ENCODE data around the gene SAP30BP.

The SAP30BP gene

GRCh38 chr17:75623386-75623785 is 43.8 kb upstream of the SAP30BP start:
- no peak for DNase-seq (ENCODE audit: low read depth, low spot score)
- no peak overlapping the region for H3K9ac ChIP-seq (ENCODE audit: insufficient read length, low read depth)
- H3K9me3 ChIP-seq (ENCODE audit: insufficient read depth, low read length), result no peaks in the 10 kb centered on the region
- H3K36me3 ChIP-seq (ENCODE audit: insufficient read depth, insufficient read length, low read length), result peaks cover 33% of the 10 kb centered on the region
- H3K27me3 ChIP-seq (ENCODE audit: insufficient read depth, insufficient read length), result no peaks in the 10 kb centered on the region
- TF ChIP-seq YY1 (IDR thresholded peaks at IDR 0.05; ENCODE audit: insufficient read depth, insufficient read length), result no peak
- TF ChIP-seq ZNF274 (IDR thresholded peaks at IDR 0.05; ENCODE audit: low read depth, low read length), result no peak
- TF ChIP-seq SUZ12 (IDR thresholded peaks at IDR 0.05; ENCODE audit: extremely low read depth, insufficient read depth, insufficient read length), result no peak
- H3K4me1 ChIP-seq (ENCODE audit: insufficient read depth, insufficient read length), result peaks cover 34% of the 10 kb centered on the region
- H3K4me3 ChIP-seq (ENCODE audit: insufficient read length, low read depth), result no peak overlapping the region

- Histone ChIP-seq H3K4me3 (ENCODE audit: insufficient read length, low read depth) (no peak overlapping the region), H3K4me1 (ENCODE audit: insufficient read depth, insufficient read length) (peaks cover 34% of the 10 kb centered on the region), H3K9ac (ENCODE audit: insufficient read length, low read depth) (no peak overlapping the region), H3K27me3 (ENCODE audit: insufficient read depth, insufficient read length) (no peaks in the 10 kb centered on the region), H3K36me3 (ENCODE audit: insufficient read depth, insufficient read length, low read length) (peaks cover 38% of the 10 kb centered on the region), H3K9me3 (ENCODE audit: insufficient read depth, low read length) (no peaks in the 10 kb centered on the region)
- no peak for DNase-seq (ENCODE audit: low read depth, low spot score)
- no peak for TF ChIP-seq SUZ12 (IDR thresholded peaks at IDR 0.05; ENCODE audit: extremely low read depth, insufficient read depth, insufficient read length)
- no peak for TF ChIP-seq ZNF274 (IDR thresholded peaks at IDR 0.05; ENCODE audit: low read depth, low read length)
- TF ChIP-seq YY1 (IDR thresholded peaks at IDR 0.05; ENCODE audit: insufficient read depth, insufficient read length), result no peak
Measured at GRCh38 chr17:75624021-75624420, 43.1 kb upstream of the SAP30BP start.

- Histone ChIP-seq H3K9ac (ENCODE audit: insufficient read length, low read depth) (no peak overlapping the region), H3K9me3 (ENCODE audit: insufficient read depth, low read length) (no peaks in the 10 kb centered on the region), H3K27me3 (ENCODE audit: insufficient read depth, insufficient read length) (no peaks in the 10 kb centered on the region), H3K4me3 (ENCODE audit: insufficient read length, low read depth) (no peak overlapping the region), H3K36me3 (ENCODE audit: insufficient read depth, insufficient read length, low read length) (peaks cover 46% of the 10 kb centered on the region), H3K4me1 (ENCODE audit: insufficient read depth, insufficient read length) (peaks cover 32% of the 10 kb centered on the region)
- DNase-seq (ENCODE audit: low read depth, low spot score), result no peak
- no peak for TF ChIP-seq YY1 (IDR thresholded peaks at IDR 0.05; ENCODE audit: insufficient read depth, insufficient read length)
Measured at GRCh38 chr17:75624714-75625345, 42.3 kb upstream of the SAP30BP start.

- no peak for DNase-seq (ENCODE audit: low read depth, low spot score)
- TF ChIP-seq ZNF274 (IDR thresholded peaks at IDR 0.05; ENCODE audit: low read depth, low read length), result no peak
- no peak for TF ChIP-seq YY1 (IDR thresholded peaks at IDR 0.05; ENCODE audit: insufficient read depth, insufficient read length)
- TF ChIP-seq SUZ12 (IDR thresholded peaks at IDR 0.05; ENCODE audit: extremely low read depth, insufficient read depth, insufficient read length), result no peak
- Histone ChIP-seq H3K4me1 (ENCODE audit: insufficient read depth, insufficient read length) (peaks cover 28% of the 10 kb centered on the region), H3K36me3 (ENCODE audit: insufficient read depth, insufficient read length, low read length) (peaks cover 56% of the 10 kb centered on the region), H3K9me3 (ENCODE audit: insufficient read depth, low read length) (no peaks in the 10 kb centered on the region), H3K27me3 (ENCODE audit: insufficient read depth, insufficient read length) (no peaks in the 10 kb centered on the region), H3K9ac (ENCODE audit: insufficient read length, low read depth) (no peak overlapping the region), H3K4me3 (ENCODE audit: insufficient read length, low read depth) (no peak overlapping the region)
Measured at GRCh38 chr17:75625813-75626486, 41.2 kb upstream of the SAP30BP start.

GRCh38 chr17:75626496-75627038 is 40.6 kb upstream of the SAP30BP start:
- Histone ChIP-seq H3K9ac (ENCODE audit: insufficient read length, low read depth) (no peak overlapping the region), H3K36me3 (ENCODE audit: insufficient read depth, insufficient read length, low read length) (peaks cover 62% of the 10 kb centered on the region), H3K4me1 (ENCODE audit: insufficient read depth, insufficient read length) (peaks cover 23% of the 10 kb centered on the region), H3K27me3 (ENCODE audit: insufficient read depth, insufficient read length) (no peaks in the 10 kb centered on the region), H3K4me3 (ENCODE audit: insufficient read length, low read depth) (no peak overlapping the region), H3K9me3 (ENCODE audit: insufficient read depth, low read length) (no peaks in the 10 kb centered on the region)
- no peak for DNase-seq (ENCODE audit: low read depth, low spot score)
- TF ChIP-seq YY1 (IDR thresholded peaks at IDR 0.05; ENCODE audit: insufficient read depth, insufficient read length) (no peak), ZNF274 (IDR thresholded peaks at IDR 0.05; ENCODE audit: low read depth, low read length) (no peak), SUZ12 (IDR thresholded peaks at IDR 0.05; ENCODE audit: extremely low read depth, insufficient read depth, insufficient read length) (no peak)

GRCh38 chr17:75627094-75627493 is 40.0 kb upstream of the SAP30BP start:
- DNase-seq (ENCODE audit: low read depth, low spot score), result no peak
- H3K4me1 ChIP-seq (ENCODE audit: insufficient read depth, insufficient read length), result peaks cover 18% of the 10 kb centered on the region
- H3K4me3 ChIP-seq (ENCODE audit: insufficient read length, low read depth), result no peak overlapping the region
- peaks cover 67% of the 10 kb centered on the region for H3K36me3 ChIP-seq (ENCODE audit: insufficient read depth, insufficient read length, low read length)
- H3K27me3 ChIP-seq (ENCODE audit: insufficient read depth, insufficient read length), result no peaks in the 10 kb centered on the region
- H3K9ac ChIP-seq (ENCODE audit: insufficient read length, low read depth), result no peak overlapping the region
- no peak for TF ChIP-seq SUZ12 (IDR thresholded peaks at IDR 0.05; ENCODE audit: extremely low read depth, insufficient read depth, insufficient read length)
- no peak for TF ChIP-seq ZNF274 (IDR thresholded peaks at IDR 0.05; ENCODE audit: low read depth, low read length)
- TF ChIP-seq YY1 (IDR thresholded peaks at IDR 0.05; ENCODE audit: insufficient read depth, insufficient read length), result no peak
- no peaks in the 10 kb centered on the region for H3K9me3 ChIP-seq (ENCODE audit: insufficient read depth, low read length)

GRCh38 chr17:75628425-75628824 is 38.7 kb upstream of the SAP30BP start:
- TF ChIP-seq SUZ12 (IDR thresholded peaks at IDR 0.05; ENCODE audit: extremely low read depth, insufficient read depth, insufficient read length) (no peak), ZNF274 (IDR thresholded peaks at IDR 0.05; ENCODE audit: low read depth, low read length) (no peak), YY1 (IDR thresholded peaks at IDR 0.05; ENCODE audit: insufficient read depth, insufficient read length) (no peak)
- Histone ChIP-seq H3K4me1 (ENCODE audit: insufficient read depth, insufficient read length) (peaks cover 30% of the 10 kb centered on the region), H3K27me3 (ENCODE audit: insufficient read depth, insufficient read length) (no peaks in the 10 kb centered on the region), H3K4me3 (ENCODE audit: insufficient read length, low read depth) (no peak overlapping the region), H3K36me3 (ENCODE audit: insufficient read depth, insufficient read length, low read length) (peaks cover 74% of the 10 kb centered on the region), H3K9ac (ENCODE audit: insufficient read length, low read depth) (peak overlapping the region; percentile 21), H3K9me3 (ENCODE audit: insufficient read depth, low read length) (no peaks in the 10 kb centered on the region)
- no peak for DNase-seq (ENCODE audit: low read depth, low spot score)

Data from NT2/D1 (cell line).